HG03439 (cell line): ENCODE results near the gene DPF1.

ENCODE experiments used
- ATAC-seq: cut with Tn5 transposase; IDR thresholded peaks from one replicate; pipeline ENCODE4 v1.9.1; 2021; ENCODE audit warnings: mild to moderate bottlenecking, moderate library complexity; ENCODE audit not compliant: unreplicated experiment

Gene DPF1

GRCh38 chr19:38221919-38222830, 1.8 kb downstream of the DPF1 start:
- ATAC-seq, result no peak

GRCh38 chr19:38221421-38221820, 2.6 kb downstream of the DPF1 start:
- no peak for ATAC-seq

- ATAC-seq, result no peak
Observed at GRCh38 chr19:38219221-38219620, 4.8 kb downstream of the DPF1 start.

- no peak for ATAC-seq
Observed at GRCh38 chr19:38218204-38218603, 5.8 kb downstream of the DPF1 start.

GRCh38 chr19:38216785-38217641, 7.0 kb downstream of the DPF1 start:
- ATAC-seq, result no peak

- peak; percentile 46 for ATAC-seq
Observed at GRCh38 chr19:38213911-38214625, 10.0 kb downstream of the DPF1 start.

GRCh38 chr19:38213469-38213868, 10.6 kb downstream of the DPF1 start:
- no peak for ATAC-seq

- no peak for ATAC-seq
Observed at GRCh38 chr19:38211766-38212165, 12.3 kb downstream of the DPF1 start.

- ATAC-seq, result no peak
Observed at GRCh38 chr19:38211151-38211591, 12.9 kb downstream of the DPF1 start.

- no peak for ATAC-seq
Observed at GRCh38 chr19:38210458-38210987, 13.5 kb downstream of the DPF1 start.

GRCh38 chr19:38209671-38210457, 14.2 kb downstream of the DPF1 start:
- no peak for ATAC-seq

GRCh38 chr19:38209152-38209551, 14.9 kb downstream of the DPF1 start:
- ATAC-seq, result no peak

GRCh38 chr19:38208571-38208970, 15.5 kb downstream of the DPF1 start:
- ATAC-seq, result no peak

GRCh38 chr19:38207543-38207942, 16.5 kb downstream of the DPF1 start:
- ATAC-seq, result no peak

- no peak for ATAC-seq
Observed at GRCh38 chr19:38206928-38207327, 17.1 kb downstream of the DPF1 start.

- ATAC-seq, result no peak
Observed at GRCh38 chr19:38206006-38206745, 17.8 kb downstream of the DPF1 start.

- no peak for ATAC-seq
Observed at GRCh38 chr19:38204728-38205127, 19.3 kb downstream of the DPF1 start.

- no peak for ATAC-seq
Observed at GRCh38 chr19:38204096-38204495, 19.9 kb downstream of the DPF1 start.

- ATAC-seq, result no peak
Observed at GRCh38 chr19:38203197-38203596, 20.8 kb downstream of the DPF1 start.
